SK-N-SH treated with all-trans-retinoic acid at 6 μM for 48 hours (cell line): ENCODE data around the gene ABCC11.
A peak's percentile ranks its signal among the peaks of the same experiment; 100 is the strongest.

Experiments used
- ATAC-seq: fragments of 200-7000 bp; cut with Tn5 transposase; 3 replicates; pipeline ENCODE4 v1.9.1; 2020; ENCODE audit warnings: mild to moderate bottlenecking, moderate library complexity
- ARNTL ChIP-seq: fragments of 450-650 bp; formaldehyde crosslinking; IDR thresholded peaks from 2 replicates; pipeline ENCODE4 v1.5.0; 2020; ENCODE audit warnings: low read depth, mild to moderate bottlenecking, moderate library complexity, borderline replicate concordance
- BACH2 ChIP-seq: fragments of 250-450 bp; sonication (Bioruptor Pico); IDR thresholded peaks from 2 replicates; pipeline ENCODE4 v1.9.0; 2021; ENCODE audit warnings: mild to moderate bottlenecking, borderline replicate concordance
- CSDC2 ChIP-seq: fragments of 250-450 bp; sonication (Bioruptor Pico); IDR thresholded peaks from 2 replicates; pipeline ENCODE4 v1.5.0; 2020; ENCODE audit warnings: mild to moderate bottlenecking, moderate library complexity
- ESRRG ChIP-seq: fragments of 250-450 bp; sonication (Bioruptor Pico); IDR thresholded peaks from 2 replicates; pipeline ENCODE4 v1.6.1; 2021; ENCODE audit warnings: mild to moderate bottlenecking
- GLIS3 ChIP-seq: fragments of 250-450 bp; sonication (Bioruptor Pico); IDR thresholded peaks from 2 replicates; pipeline ENCODE4 v1.5.0; 2020; ENCODE audit warnings: mild to moderate bottlenecking, moderate library complexity
- ISL1 ChIP-seq: fragments of 250-450 bp; sonication (Bioruptor Pico); IDR thresholded peaks from 2 replicates; pipeline ENCODE4 v2.1.2; 2022; ENCODE audit warnings: mild to moderate bottlenecking, moderate library complexity
- OSR1 ChIP-seq: fragments of 250-450 bp; sonication (Bioruptor Pico); IDR thresholded peaks from 2 replicates; pipeline ENCODE4 v1.8.0; 2022; ENCODE audit warnings: moderate library complexity, mild to moderate bottlenecking, inconsistent platforms
- PPARA ChIP-seq: fragments of 250-450 bp; sonication (Bioruptor Pico); IDR thresholded peaks from 2 replicates; pipeline ENCODE4 v1.5.0; 2020; ENCODE audit warnings: mild to moderate bottlenecking, borderline replicate concordance
- RARB ChIP-seq: fragments of 250-450 bp; sonication (Bioruptor Pico); IDR thresholded peaks from 2 replicates; pipeline ENCODE4 v1.8.0; 2021; ENCODE audit warnings: mild to moderate bottlenecking, moderate library complexity
- SNAI2 ChIP-seq: fragments of 250-450 bp; sonication (Bioruptor Pico); IDR thresholded peaks from 2 replicates; pipeline ENCODE4 v1.5.0; 2020; ENCODE audit warnings: mild to moderate bottlenecking, moderate library complexity
- TCF4 ChIP-seq: fragments of 250-450 bp; sonication (Bioruptor Pico); IDR thresholded peaks from 2 replicates; pipeline ENCODE4 v1.8.0; 2021; ENCODE audit warnings: mild to moderate bottlenecking, moderate library complexity, borderline replicate concordance
- TOX ChIP-seq: fragments of 250-450 bp; sonication (Bioruptor Pico); IDR thresholded peaks from 2 replicates; pipeline ENCODE4 v1.8.0; 2021; ENCODE audit warnings: mild to moderate bottlenecking, moderate library complexity, borderline replicate concordance
- ZC3H10 ChIP-seq: fragments of 250-450 bp; sonication (Bioruptor Pico); IDR thresholded peaks from 2 replicates; pipeline ENCODE4 v1.5.1; 2021; ENCODE audit warnings: mild to moderate bottlenecking, moderate library complexity
- ZFP3 ChIP-seq: fragments of 250-450 bp; sonication (Bioruptor Pico); IDR thresholded peaks from 2 replicates; pipeline ENCODE4 v1.5.0; 2020; ENCODE audit warnings: mild to moderate bottlenecking, moderate library complexity
- ZFP30 ChIP-seq: fragments of 450-650 bp; formaldehyde crosslinking; IDR thresholded peaks from 2 replicates; pipeline ENCODE4 v1.5.0; 2022; ENCODE audit warnings: mild to moderate bottlenecking, moderate library complexity
- ZNF565 ChIP-seq: fragments of 450-650 bp; formaldehyde crosslinking; conservative IDR thresholded peaks from 2 replicates; pipeline ENCODE4 v1.5.0; 2020; ENCODE audit warnings: low read depth, mild to moderate bottlenecking, moderate library complexity
- ZNF70 ChIP-seq: fragments of 450-650 bp; formaldehyde crosslinking; IDR thresholded peaks from 2 replicates; pipeline ENCODE4 v1.5.0; 2020; ENCODE audit warnings: mild to moderate bottlenecking, moderate library complexity
- ZNF8 ChIP-seq: fragments of 450-650 bp; formaldehyde crosslinking; IDR thresholded peaks from 2 replicates; pipeline ENCODE4 v1.5.0; 2020; ENCODE audit warnings: mild to moderate bottlenecking, moderate library complexity
- TF ChIP-seq, protein P1 (sequence below): fragments of 250-450 bp; sonication (Bioruptor Pico); IDR thresholded peaks from 2 replicates; pipeline ENCODE4 v1.5.1; 2020; ENCODE audit warnings: low read depth, mild to moderate bottlenecking, moderate library complexity
- TF ChIP-seq, protein P2 (sequence below): fragments of 250-450 bp; sonication (Bioruptor Pico); IDR thresholded peaks from 2 replicates; pipeline ENCODE4 v1.8.0; 2021; ENCODE audit warnings: low read depth, mild to moderate bottlenecking, moderate library complexity, borderline replicate concordance
- TF ChIP-seq, protein P3 (sequence below): fragments of 250-450 bp; sonication (Bioruptor Pico); IDR thresholded peaks from 2 replicates; pipeline ENCODE4 v1.8.0; 2020; ENCODE audit warnings: mild to moderate bottlenecking, moderate library complexity, borderline replicate concordance
- TF ChIP-seq, protein P4 (sequence below): fragments of 250-450 bp; sonication (Bioruptor Pico); IDR thresholded peaks from 2 replicates; pipeline ENCODE4 v1.5.0; 2020; ENCODE audit warnings: mild to moderate bottlenecking, moderate library complexity
- TF ChIP-seq, protein P5 (sequence below): fragments of 250-450 bp; sonication (Bioruptor Pico); IDR thresholded peaks from 2 replicates; pipeline ENCODE4 v1.5.1; 2021; ENCODE audit warnings: mild to moderate bottlenecking, moderate library complexity

The ABCC11 gene

DNA sequence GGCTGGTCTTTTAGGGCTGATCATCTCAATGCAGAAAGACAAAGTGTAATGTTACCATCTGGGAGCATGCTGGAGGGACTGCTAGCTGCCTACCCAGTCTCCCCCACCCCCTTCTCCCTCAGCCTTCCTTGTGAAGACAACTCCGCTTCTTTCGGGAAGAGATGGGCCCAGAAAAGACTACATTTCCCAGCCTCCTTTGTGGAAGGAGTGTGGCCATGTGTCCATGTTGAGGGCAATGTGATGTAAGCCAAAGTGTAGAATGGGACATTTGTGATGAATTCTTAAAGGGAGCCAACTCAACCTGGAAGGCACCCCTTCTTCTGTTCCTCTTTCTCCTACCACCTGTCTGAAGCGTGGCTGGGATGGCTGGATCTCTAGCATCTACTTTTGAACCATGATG, 107.8 kb downstream of the ABCC11 start:
- TF ChIP-seq ZFP3, result no peak
- no peak for TF ChIP-seq ARNTL (CRISPR knock-in tag)
- no peak for TF ChIP-seq PPARA (CRISPR knock-in tag)
- no peak for TF ChIP-seq ZNF8
- TF ChIP-seq SNAI2 (CRISPR knock-in tag), result no peak
- TF ChIP-seq, protein P1, sequence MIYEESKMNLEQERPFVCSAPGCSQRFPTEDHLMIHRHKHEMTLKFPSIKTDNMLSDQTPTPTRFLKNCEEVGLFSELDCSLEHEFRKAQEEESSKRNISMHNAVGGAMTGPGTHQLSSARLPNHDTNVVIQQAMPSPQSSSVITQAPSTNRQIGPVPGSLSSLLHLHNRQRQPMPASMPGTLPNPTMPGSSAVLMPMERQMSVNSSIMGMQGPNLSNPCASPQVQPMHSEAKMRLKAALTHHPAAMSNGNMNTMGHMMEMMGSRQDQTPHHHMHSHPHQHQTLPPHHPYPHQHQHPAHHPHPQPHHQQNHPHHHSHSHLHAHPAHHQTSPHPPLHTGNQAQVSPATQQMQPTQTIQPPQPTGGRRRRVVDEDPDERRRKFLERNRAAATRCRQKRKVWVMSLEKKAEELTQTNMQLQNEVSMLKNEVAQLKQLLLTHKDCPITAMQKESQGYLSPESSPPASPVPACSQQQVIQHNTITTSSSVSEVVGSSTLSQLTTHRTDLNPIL (CRISPR knock-in tag), result no peak
- TF ChIP-seq, all 23 proteins: peak for 0
- ATAC-seq, result no peak

DNA sequence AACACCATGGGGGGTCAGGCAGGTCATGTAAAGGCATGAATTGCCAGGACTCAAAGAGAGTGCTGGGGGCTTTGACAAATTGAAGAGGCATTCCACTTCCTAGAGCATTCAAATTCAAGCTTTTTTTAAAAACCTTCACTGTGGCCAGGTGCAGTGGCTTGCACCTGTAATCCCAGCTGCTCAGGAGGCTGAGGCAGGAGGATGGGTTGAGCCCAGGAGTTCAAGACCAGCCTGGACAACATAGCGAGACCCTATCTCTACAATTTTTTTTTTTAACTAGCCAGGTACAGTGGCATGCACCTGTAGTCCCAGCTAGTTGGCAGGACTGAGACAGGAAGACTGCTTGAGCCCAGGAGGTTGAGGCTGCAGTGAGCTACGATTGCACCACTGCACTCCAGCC, 108.8 kb downstream of the ABCC11 start:
- TF ChIP-seq TCF4 (CRISPR knock-in tag), result no peak
- TF ChIP-seq ZNF70, result no peak
- TF ChIP-seq, protein P1 (CRISPR knock-in tag), result no peak
- TF ChIP-seq ZC3H10 (CRISPR knock-in tag), result no peak
- TF ChIP-seq ESRRG (CRISPR knock-in tag), result no peak
- TF ChIP-seq ARNTL (CRISPR knock-in tag), result no peak
- TF ChIP-seq BACH2 (CRISPR knock-in tag), result no peak
- no peak for TF ChIP-seq ISL1 (CRISPR knock-in tag)
- TF ChIP-seq CSDC2 (CRISPR knock-in tag), result no peak
- TF ChIP-seq, protein P2, sequence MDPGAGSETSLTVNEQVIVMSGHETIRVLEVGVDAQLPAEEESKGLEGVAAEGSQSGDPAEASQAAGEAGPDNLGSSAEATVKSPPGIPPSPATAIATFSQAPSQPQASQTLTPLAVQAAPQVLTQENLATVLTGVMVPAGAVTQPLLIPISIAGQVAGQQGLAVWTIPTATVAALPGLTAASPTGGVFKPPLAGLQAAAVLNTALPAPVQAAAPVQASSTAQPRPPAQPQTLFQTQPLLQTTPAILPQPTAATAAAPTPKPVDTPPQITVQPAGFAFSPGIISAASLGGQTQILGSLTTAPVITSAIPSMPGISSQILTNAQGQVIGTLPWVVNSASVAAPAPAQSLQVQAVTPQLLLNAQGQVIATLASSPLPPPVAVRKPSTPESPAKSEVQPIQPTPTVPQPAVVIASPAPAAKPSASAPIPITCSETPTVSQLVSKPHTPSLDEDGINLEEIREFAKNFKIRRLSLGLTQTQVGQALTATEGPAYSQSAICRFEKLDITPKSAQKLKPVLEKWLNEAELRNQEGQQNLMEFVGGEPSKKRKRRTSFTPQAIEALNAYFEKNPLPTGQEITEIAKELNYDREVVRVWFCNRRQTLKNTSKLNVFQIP, result no peak
- TF ChIP-seq SNAI2 (CRISPR knock-in tag), result no peak
- no peak for TF ChIP-seq TOX (CRISPR knock-in tag)
- TF ChIP-seq ZNF8, result no peak
- TF ChIP-seq ZNF565 (CRISPR knock-in tag), result no peak
- no peak for TF ChIP-seq RARB (CRISPR knock-in tag)
- no peak for TF ChIP-seq ZFP30 (CRISPR knock-in tag)
- no peak for TF ChIP-seq OSR1 (CRISPR knock-in tag)
- no peak for TF ChIP-seq ZFP3
- TF ChIP-seq, protein P3, sequence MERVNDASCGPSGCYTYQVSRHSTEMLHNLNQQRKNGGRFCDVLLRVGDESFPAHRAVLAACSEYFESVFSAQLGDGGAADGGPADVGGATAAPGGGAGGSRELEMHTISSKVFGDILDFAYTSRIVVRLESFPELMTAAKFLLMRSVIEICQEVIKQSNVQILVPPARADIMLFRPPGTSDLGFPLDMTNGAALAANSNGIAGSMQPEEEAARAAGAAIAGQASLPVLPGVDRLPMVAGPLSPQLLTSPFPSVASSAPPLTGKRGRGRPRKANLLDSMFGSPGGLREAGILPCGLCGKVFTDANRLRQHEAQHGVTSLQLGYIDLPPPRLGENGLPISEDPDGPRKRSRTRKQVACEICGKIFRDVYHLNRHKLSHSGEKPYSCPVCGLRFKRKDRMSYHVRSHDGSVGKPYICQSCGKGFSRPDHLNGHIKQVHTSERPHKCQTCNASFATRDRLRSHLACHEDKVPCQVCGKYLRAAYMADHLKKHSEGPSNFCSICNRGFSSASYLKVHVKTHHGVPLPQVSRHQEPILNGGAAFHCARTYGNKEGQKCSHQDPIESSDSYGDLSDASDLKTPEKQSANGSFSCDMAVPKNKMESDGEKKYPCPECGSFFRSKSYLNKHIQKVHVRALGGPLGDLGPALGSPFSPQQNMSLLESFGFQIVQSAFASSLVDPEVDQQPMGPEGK, result no peak
- no peak for ATAC-seq

DNA sequence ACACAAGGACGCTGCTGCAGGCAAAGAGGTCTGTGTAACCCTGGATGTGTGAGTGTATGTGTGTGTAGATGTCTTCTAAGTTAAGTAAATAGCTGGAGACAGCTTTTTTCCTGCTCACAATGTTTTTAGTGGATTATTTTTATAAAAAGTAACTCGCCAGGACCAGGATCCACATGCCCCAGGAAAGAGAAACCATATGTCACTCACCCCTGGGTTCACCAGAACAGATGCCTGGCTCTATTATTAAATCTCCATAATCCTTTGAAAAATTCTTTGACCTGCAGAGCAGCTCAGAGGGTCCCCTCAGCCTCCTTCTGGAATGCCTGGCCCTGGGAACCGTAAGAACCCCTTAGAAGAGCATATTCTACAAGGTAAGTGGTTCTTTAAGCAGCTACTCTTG, 109.5 kb downstream of the ABCC11 start:
- TF ChIP-seq ZFP30 (CRISPR knock-in tag) (no peak), TOX (CRISPR knock-in tag) (no peak), ZC3H10 (CRISPR knock-in tag) (no peak), SNAI2 (CRISPR knock-in tag) (no peak), BACH2 (CRISPR knock-in tag) (no peak), ZNF565 (CRISPR knock-in tag) (no peak), GLIS3 (CRISPR knock-in tag) (no peak), ESRRG (CRISPR knock-in tag) (no peak), ISL1 (CRISPR knock-in tag) (no peak), CSDC2 (CRISPR knock-in tag) (no peak), RARB (CRISPR knock-in tag) (no peak), OSR1 (CRISPR knock-in tag) (no peak), PPARA (CRISPR knock-in tag) (no peak), ZNF70 (no peak)
- TF ChIP-seq, protein P4, sequence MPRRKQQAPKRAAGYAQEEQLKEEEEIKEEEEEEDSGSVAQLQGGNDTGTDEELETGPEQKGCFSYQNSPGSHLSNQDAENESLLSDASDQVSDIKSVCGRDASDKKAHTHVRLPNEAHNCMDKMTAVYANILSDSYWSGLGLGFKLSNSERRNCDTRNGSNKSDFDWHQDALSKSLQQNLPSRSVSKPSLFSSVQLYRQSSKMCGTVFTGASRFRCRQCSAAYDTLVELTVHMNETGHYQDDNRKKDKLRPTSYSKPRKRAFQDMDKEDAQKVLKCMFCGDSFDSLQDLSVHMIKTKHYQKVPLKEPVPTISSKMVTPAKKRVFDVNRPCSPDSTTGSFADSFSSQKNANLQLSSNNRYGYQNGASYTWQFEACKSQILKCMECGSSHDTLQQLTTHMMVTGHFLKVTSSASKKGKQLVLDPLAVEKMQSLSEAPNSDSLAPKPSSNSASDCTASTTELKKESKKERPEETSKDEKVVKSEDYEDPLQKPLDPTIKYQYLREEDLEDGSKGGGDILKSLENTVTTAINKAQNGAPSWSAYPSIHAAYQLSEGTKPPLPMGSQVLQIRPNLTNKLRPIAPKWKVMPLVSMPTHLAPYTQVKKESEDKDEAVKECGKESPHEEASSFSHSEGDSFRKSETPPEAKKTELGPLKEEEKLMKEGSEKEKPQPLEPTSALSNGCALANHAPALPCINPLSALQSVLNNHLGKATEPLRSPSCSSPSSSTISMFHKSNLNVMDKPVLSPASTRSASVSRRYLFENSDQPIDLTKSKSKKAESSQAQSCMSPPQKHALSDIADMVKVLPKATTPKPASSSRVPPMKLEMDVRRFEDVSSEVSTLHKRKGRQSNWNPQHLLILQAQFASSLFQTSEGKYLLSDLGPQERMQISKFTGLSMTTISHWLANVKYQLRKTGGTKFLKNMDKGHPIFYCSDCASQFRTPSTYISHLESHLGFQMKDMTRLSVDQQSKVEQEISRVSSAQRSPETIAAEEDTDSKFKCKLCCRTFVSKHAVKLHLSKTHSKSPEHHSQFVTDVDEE (CRISPR knock-in tag), result no peak
- TF ChIP-seq, protein P3, result no peak
- TF ChIP-seq, protein P2, result no peak
- TF ChIP-seq, protein P5, sequence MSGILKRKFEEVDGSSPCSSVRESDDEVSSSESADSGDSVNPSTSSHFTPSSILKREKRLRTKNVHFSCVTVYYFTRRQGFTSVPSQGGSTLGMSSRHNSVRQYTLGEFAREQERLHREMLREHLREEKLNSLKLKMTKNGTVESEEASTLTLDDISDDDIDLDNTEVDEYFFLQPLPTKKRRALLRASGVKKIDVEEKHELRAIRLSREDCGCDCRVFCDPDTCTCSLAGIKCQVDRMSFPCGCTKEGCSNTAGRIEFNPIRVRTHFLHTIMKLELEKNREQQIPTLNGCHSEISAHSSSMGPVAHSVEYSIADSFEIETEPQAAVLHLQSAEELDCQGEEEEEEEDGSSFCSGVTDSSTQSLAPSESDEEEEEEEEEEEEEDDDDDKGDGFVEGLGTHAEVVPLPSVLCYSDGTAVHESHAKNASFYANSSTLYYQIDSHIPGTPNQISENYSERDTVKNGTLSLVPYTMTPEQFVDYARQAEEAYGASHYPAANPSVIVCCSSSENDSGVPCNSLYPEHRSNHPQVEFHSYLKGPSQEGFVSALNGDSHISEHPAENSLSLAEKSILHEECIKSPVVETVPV (CRISPR knock-in tag), result no peak
- ATAC-seq, result peak; percentile 28; the same call in 1 of the 3 replicates
